ENCODE results near the gene PRRC2B. TPM values are rescaled to one million over a fixed set of nuclear protein-coding genes. Genes with fewer than 3 reads are reported as not detected.
A peak's percentile ranks its signal among the peaks of the same experiment; 100 is the strongest.

PRRC2B gene
- total RNA-seq, 2 experiments from 2014 or later = 300 to 309 TPM

DNA sequence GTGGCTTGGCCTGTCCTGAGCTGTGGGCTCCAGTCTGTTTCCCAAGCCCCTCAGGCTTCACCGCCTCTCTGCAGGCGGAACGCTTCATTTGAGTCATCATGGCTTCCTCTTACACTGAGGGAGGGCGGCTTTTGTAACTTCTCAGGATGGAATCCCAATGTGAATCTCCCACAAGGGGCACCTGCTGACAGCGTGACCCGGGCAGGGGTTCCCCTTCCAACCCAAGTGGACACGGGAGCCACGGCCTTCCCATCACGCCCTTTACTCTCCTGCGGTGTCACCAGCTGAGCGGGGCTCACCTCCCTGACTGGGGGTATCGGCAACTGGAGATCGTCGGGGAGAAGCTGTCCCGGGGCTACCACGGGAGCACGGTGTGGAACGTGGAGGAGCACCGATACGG, 124.7 kb downstream of the PRRC2B start:
- Mint-ChIP-seq H3K36me3 (no peaks in the 10 kb centered on the region), H3K27ac (no peak overlapping the region), H3K27me3 (no peaks in the 10 kb centered on the region), H3K4me1 (no peaks in the 10 kb centered on the region), H3K9me3 (no peaks in the 10 kb centered on the region), H3K4me3 (no peak overlapping the region)
- ATAC-seq (ENCODE audit: low read depth) (no peak), DNase-seq (no peak)
- POLR2A ChIA-PET = no interaction called here

DNA sequence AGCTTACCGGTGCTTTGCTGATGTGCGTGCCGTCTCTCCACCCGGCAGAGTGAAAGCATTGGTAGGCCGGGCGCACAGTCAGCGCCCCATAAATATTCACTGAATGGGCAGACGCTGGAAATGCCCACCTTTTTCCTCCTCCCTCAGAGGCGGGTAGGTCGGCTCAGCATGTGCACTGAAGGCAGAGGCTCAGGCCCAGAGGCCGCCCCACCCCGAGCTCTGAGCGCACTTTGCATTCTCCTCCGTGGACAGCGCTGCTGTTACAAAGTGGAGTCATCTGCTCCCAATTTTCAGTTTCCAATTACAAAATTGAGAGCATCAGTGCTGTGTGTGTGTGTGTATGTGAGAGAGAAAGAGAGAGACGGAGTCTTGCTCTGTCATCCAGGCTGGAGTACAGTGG, 126.6 kb downstream of the PRRC2B start:
- Mint-ChIP-seq H3K4me3 (no peak overlapping the region), H3K36me3 (no peaks in the 10 kb centered on the region), H3K9me3 (no peaks in the 10 kb centered on the region), H3K27ac (no peak overlapping the region), H3K27me3 (no peaks in the 10 kb centered on the region), H3K4me1 (no peaks in the 10 kb centered on the region)
- DNase-seq (no peak), ATAC-seq (ENCODE audit: low read depth) (no peak)
- POLR2A ChIA-PET = no interaction called here

DNA sequence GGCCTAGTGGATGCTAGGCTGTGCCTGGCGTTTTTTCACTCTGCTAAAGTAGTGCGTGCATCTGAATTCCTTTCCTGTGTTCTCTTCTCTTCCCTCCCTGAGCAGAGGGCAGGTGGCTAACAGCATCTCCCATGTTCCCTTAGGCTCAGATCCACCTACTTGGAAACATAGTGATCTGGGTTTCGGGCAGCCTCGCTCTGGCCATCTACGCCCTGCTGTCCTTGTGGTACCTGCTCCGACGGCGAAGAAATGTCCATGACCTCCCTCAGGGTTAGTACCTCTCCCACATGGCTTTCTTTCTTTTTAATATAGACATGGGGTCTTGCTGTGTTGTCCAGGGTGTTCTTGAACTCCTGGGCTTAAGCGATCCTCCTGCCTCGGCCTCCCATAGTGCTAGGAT, 127.3 kb downstream of the PRRC2B start:
- H3K36me3 Mint-ChIP-seq = peaks cover under 1% of the 10 kb centered on the region
- POLR2A ChIA-PET = no interaction called here
- DNase-seq = no peak
- ATAC-seq (ENCODE audit: low read depth) = no peak
- no peaks in the 10 kb centered on the region for H3K9me3 Mint-ChIP-seq
- no peaks in the 10 kb centered on the region for H3K4me1 Mint-ChIP-seq
- no peak overlapping the region for H3K4me3 Mint-ChIP-seq
- H3K27me3 Mint-ChIP-seq = no peaks in the 10 kb centered on the region
- no peak overlapping the region for H3K27ac Mint-ChIP-seq

DNA sequence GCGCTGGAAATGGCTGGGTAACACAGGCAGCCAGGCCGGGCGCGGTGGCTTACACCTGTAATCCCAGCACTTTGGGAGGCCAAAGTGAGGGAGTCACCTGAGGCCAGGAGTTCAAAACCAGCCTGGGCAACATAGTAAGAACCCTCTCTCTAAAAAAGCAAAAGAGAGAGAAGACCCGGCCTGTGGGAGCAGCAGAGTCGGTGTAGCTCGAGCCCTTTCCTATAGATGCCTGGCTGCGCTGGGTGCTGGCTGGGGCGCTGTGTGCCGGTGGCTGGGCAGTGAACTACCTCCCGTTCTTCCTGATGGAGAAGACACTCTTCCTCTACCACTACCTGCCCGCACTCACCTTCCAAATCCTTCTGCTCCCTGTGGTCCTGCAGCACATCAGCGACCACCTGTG, 127.9 kb downstream of the PRRC2B start:
- H3K36me3 Mint-ChIP-seq = peaks cover 6% of the 10 kb centered on the region
- no peaks in the 10 kb centered on the region for H3K4me1 Mint-ChIP-seq
- POLR2A ChIA-PET = no interaction called here
- ATAC-seq (ENCODE audit: low read depth) = no peak
- no peaks in the 10 kb centered on the region for H3K9me3 Mint-ChIP-seq
- no peak for DNase-seq
- no peaks in the 10 kb centered on the region for H3K27me3 Mint-ChIP-seq
- no peak overlapping the region for H3K4me3 Mint-ChIP-seq
- no peak overlapping the region for H3K27ac Mint-ChIP-seq

DNA sequence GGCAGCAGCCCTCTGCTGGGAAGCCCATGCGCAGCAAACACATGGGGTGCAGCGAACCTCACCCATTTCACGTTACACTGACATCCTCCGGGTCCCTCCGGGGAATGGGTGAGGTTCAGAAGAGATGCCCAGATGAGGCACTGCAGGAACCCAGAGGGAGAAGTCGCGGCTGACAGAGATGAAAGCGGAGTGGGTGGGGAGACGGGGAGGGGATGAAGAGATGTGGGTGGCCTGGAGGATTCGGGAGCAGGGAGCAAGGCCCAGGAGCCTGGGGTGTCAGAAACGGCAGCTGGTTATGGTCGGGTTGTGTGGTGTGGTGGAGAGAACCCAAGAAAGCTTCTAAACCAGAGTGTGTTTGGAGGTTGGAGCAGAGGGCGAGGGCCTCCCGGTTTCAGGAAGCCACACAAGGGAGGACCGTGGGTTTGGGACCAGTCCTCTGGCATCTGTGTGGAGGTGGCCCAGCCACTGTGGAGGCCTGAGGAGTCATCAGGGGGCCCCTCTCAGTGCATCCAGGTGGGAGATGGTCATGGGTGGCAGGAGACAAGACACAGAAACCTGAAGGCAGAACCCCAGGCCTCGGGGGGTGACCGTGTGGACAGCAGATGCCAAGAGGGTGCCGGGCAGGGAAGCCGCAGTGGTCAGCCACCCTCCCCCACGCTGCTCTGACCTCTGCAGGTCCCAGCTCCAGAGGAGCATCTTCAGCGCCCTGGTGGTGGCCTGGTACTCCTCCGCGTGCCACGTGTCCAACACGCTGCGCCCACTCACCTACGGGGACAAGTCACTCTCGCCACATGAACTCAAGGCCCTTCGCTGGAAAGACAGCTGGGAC, 128.6 kb downstream of the PRRC2B start:
- no peak overlapping the region for H3K4me3 Mint-ChIP-seq
- no peak overlapping the region for H3K27ac Mint-ChIP-seq
- H3K36me3 Mint-ChIP-seq = peaks cover 6% of the 10 kb centered on the region
- H3K9me3 Mint-ChIP-seq = no peaks in the 10 kb centered on the region
- no peaks in the 10 kb centered on the region for H3K27me3 Mint-ChIP-seq
- DNase-seq (no peak), ATAC-seq (ENCODE audit: low read depth) (no peak)
- POLR2A ChIA-PET = interaction anchor here (0.8 to 1.0 kb wide), 2 partner anchors 9 to 12 kb away, joined by 4 to 6 read pairs; no protein-coding TSS in a partner anchor
- H3K4me1 Mint-ChIP-seq = no peaks in the 10 kb centered on the region

DNA sequence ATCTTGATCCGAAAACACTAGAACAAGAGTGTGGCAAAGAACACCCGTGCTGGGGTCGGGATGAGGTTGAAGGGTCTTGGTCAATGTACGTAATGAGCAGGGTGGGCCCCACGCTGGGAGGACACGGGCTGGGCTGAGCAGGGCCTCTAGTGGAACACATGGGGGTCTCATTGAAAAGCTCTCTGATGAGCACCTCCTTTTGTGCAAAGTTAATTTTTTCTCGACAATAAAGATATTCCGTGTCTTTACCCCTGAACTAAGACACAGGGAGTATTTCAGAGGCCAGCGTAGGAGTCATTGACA, 129.2 kb downstream of the PRRC2B start:
- no peak for ATAC-seq (ENCODE audit: low read depth)
- POLR2A ChIA-PET = interaction anchor here (0.8 to 1.0 kb wide), 2 partner anchors 10 to 12 kb away, joined by 4 to 6 read pairs; no protein-coding TSS in a partner anchor
- DNase-seq = no peak
- H3K4me3 Mint-ChIP-seq = no peak overlapping the region
- H3K27me3 Mint-ChIP-seq = no peaks in the 10 kb centered on the region
- no peaks in the 10 kb centered on the region for H3K4me1 Mint-ChIP-seq
- H3K27ac Mint-ChIP-seq = no peak overlapping the region
- H3K36me3 Mint-ChIP-seq = peaks cover 6% of the 10 kb centered on the region
- no peaks in the 10 kb centered on the region for H3K9me3 Mint-ChIP-seq

DNA sequence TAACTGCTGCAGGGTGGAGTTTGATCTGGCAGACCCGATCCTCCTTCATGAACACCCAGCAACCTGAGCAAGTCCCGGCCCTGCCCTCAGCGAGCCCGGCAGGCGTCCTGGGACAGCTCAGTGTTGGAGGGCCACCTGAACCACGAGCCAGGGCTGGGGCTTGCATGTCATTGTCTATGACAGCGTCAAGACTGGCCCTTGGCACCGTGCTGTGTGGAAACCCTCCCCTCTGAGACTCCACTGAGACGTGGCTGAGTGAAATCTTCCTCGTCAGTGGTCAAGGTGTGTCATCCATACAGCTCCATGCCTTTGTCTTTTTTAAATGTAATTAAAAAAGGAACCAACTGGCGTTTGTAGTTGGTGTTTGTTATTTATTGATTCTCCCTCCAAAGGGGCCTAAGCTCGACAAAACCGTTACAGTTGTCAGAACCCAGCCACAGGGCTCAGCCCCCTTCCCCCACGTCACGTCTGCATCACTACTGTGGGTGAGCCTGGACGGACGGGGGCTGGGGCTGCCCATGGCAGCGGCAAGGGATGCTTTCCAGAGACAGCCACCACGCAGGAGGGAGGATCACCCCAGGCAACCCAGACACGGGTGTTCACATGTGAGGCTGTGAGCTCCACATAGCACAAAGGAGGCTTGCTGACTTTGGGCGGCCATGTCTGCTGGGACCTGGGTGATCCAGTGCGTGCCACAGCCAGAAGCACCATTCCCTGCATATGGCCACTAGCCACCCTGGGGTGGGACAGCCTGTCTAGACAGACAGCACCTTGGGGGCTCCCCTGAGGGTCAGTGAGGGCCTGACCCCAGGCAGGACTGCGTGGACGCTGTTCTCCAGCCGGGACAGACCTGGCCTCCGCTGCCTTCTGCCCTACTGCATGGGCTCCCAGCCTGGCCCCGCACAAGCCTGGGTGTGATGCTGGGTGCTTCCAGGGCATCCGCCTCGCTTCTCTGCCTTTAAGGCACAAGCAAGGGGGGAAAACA, 129.9 kb downstream of the PRRC2B start:
- POLR2A ChIA-PET = interaction anchor here (0.8 to 1.0 kb wide), 2 partner anchors 10 to 11 kb away, joined by 4 to 6 read pairs; no protein-coding TSS in a partner anchor
- Mint-ChIP-seq H3K4me1 (no peaks in the 10 kb centered on the region), H3K4me3 (no peak overlapping the region), H3K27ac (no peak overlapping the region), H3K9me3 (no peaks in the 10 kb centered on the region), H3K36me3 (peaks cover 10% of the 10 kb centered on the region), H3K27me3 (no peaks in the 10 kb centered on the region)
- DNase-seq (no peak), ATAC-seq (ENCODE audit: low read depth) (peak; percentile 13)

DNA sequence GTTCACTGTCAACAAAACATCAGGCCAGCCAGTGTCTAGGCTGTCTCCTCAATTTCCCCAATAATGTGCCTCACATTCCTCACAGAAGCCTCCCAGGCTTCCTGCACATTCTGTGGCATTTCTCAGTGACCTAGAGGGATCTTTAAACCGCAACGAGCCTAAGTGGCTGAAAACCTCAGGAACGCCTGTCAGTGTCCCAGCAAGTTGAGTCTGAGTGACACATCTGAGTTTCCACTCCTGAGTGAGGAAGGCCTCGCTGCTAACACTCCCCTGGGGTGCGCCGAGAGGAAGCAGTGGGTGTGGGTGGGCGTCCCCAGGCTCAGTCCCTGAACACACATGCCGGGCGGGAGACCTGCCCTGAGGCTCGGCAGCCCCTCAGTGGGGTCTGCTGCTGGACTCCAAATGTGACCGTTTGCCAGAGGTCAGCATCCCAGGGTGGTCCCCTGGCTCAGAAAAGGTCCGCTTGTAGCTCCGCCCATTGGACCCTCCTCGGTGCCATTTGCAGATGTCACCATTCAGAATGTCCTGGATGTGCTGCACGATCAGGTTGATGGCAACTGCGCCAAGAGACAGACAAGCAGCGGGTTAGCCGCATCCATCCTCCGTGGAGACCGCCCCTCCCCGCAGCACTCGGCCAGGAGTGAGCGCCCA, 130.9 kb downstream of the PRRC2B start:
- ATAC-seq (ENCODE audit: low read depth) (no peak), DNase-seq (no peak)
- Mint-ChIP-seq H3K27me3 (no peaks in the 10 kb centered on the region), H3K4me1 (peaks cover 2% of the 10 kb centered on the region), H3K36me3 (peaks cover 10% of the 10 kb centered on the region), H3K4me3 (no peak overlapping the region), H3K27ac (no peak overlapping the region), H3K9me3 (no peaks in the 10 kb centered on the region)
- POLR2A ChIA-PET = no interaction called here

DNA sequence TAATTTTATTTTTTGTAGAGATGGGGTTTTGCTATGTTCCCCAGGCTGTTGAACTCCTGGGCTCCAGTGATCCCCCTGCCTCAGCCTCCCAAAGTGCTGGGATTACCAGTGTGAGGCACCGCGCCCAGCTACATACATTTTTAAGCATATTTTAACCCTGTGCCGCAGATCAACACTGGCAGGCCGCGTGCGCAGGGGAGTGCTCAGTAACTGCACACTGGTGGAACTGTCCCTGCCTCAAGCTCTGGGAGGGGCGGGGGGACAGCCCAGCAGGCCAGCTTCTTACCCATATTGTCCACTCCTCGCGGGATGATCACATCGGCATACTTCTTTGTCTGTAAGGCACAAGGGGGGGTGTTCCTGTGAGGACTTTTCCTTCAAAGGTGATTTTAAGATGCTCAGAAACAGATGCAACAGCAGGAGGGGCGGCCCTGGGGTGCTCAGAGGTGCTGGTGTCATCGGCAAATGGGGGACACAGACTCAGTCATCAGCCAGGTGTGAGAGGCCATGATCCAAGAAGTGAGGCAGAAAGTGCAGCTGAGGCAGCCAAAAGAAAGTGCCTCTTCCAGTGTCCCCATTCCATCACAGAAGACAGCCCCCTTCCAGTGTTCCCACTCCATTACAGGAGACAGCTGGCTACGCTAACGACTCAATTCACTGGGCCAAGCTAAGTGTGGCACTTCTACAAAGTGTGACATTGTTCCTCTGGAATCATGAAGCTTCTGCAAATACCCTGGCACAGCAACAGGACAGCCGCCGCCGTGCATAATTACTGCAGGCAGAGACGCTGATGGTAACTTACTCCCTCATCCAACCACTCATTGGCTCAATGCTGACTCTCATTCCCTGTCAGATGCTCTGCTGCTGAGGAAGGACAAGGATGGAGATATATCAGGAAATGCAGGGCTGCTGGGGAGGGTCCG, 132.0 kb downstream of the PRRC2B start:
- H3K9me3 Mint-ChIP-seq = no peaks in the 10 kb centered on the region
- ATAC-seq (ENCODE audit: low read depth) = no peak
- POLR2A ChIA-PET = no interaction called here
- no peaks in the 10 kb centered on the region for H3K27me3 Mint-ChIP-seq
- H3K27ac Mint-ChIP-seq = no peak overlapping the region
- peaks cover 5% of the 10 kb centered on the region for H3K4me1 Mint-ChIP-seq
- no peak for DNase-seq
- peaks cover 10% of the 10 kb centered on the region for H3K36me3 Mint-ChIP-seq
- H3K4me3 Mint-ChIP-seq = no peak overlapping the region

DNA sequence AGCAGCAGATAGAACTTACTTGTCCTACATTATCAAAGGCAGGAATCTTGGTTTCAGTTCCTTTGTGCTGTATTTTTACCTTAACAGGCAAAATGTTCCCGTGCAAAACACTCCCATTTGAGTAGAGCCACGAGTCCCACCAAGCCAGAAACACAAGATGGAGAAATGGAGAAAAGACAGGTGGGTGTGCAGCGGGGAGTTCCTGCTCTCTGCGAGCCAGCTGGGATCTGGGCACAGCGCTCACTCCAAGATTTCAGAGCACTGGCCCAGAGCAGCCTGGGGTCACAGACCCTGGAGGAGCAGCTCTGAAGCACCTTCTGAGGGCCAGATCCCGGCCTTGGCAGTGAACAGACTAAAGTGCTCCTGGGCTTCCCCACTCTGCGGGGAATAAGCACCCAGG, 134.3 kb downstream of the PRRC2B start:
- Mint-ChIP-seq H3K27me3 (no peaks in the 10 kb centered on the region), H3K4me3 (peak overlapping the region; percentile 16), H3K36me3 (peaks cover 10% of the 10 kb centered on the region), H3K4me1 (peaks cover 5% of the 10 kb centered on the region), H3K27ac (peak overlapping the region; percentile 60), H3K9me3 (no peaks in the 10 kb centered on the region)
- DNase-seq (no peak), ATAC-seq (ENCODE audit: low read depth) (no peak)
- POLR2A ChIA-PET = no interaction called here

DNA sequence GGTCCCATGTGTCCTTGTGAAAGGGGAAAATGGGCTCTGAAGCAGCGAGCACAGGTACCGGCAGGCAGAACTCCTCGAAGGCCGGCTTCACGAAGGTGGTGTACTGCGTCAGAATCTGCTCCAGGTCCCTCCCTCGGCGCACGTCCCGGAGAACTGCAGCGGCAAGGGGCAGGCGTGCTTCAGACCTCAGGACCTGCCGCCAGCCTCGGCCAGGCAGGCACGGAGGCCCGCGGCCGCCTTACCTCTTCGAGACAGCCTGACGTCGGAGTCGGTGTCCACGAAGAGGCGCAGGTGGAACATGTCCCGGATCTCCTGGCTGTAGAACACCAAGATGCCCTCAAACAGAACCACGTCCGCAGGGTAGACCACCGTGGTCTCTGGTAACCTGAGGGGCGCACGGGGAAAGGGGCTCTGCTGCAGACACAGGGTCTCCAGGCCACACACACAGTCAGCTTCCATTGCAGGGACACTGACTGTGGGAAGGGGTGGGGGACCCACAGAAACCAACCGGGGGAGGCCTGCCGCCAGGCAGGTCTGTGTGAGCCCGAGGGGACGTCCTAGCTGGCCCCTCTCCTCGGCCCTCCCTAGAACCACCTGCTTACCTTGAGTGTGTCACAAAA, 135.1 kb downstream of the PRRC2B start:
- Mint-ChIP-seq H3K4me1 (peaks cover 5% of the 10 kb centered on the region), H3K27me3 (no peaks in the 10 kb centered on the region), H3K27ac (no peak overlapping the region), H3K9me3 (no peaks in the 10 kb centered on the region), H3K36me3 (peaks cover 10% of the 10 kb centered on the region), H3K4me3 (peak overlapping the region; percentile 81)
- DNase-seq (no peak), ATAC-seq (ENCODE audit: low read depth) (no peak)
- POLR2A ChIA-PET = no interaction called here
